Testis (tissue), 2 donors: Measurements from ENCODE around the gene GTPBP4.

Source experiments
- CTCF ChIP-seq, 3 experiments: fragments of 450-650 bp in 2 of 3; fragments of 200-600 bp in 1 of 3; sonication (generic) in 1 of 3; IDR thresholded peaks; one replicate each; pipeline ENCODE4 v1.5.1; 2016 to 2019; ENCODE audit warnings: antibody characterized with exemption in 3 of 3, mild to moderate bottlenecking in 2 of 3, moderate library complexity in 1 of 3
- POLR2A ChIP-seq: fragments of 450-650 bp; IDR thresholded peaks from one replicate; pipeline ENCODE4 v1.6.1; 2017; ENCODE audit warnings: antibody characterized with exemption, mild to moderate bottlenecking, moderate library complexity

GRCh38 chr10:1044964-1045363 is 56.7 kb downstream of the GTPBP4 start:
- TF ChIP-seq CTCF (IDR thresholded peaks at IDR 0.05) (no peak), POLR2A (no peak)
